H1 (cell line): ENCODE results near the gene ADCY5.

Experiments used
- BRCA1 ChIP-seq: IDR thresholded peaks from 2 replicates; pipeline ENCODE4 v1.6.1; 2012; ENCODE audit warnings: low read depth, low read length, improper control_type of control experiment
- CTCF ChIP-seq, 3 experiments: IDR thresholded peaks; 1 replicate in 2 of 3; 2 replicates in 1 of 3; pipeline versions ENCODE4 v1.5.1 to v1.6.1; 2011; ENCODE audit warnings: low read length in 3 of 3, mild to moderate bottlenecking in 3 of 3, inconsistent platforms in 2 of 3, low read depth in 1 of 3, moderate library complexity in 1 of 3; ENCODE audit not compliant: insufficient read depth in 1 of 3; ENCODE audit errors: control extremely low read depth in 1 of 3
- MAFK ChIP-seq: IDR thresholded peaks from 2 replicates; pipeline ENCODE4 v1.6.1; 2012; ENCODE audit warnings: low read depth, mild to moderate bottlenecking, improper control_type of control experiment, low read length
- POLR2A ChIP-seq, 2 experiments: IDR thresholded peaks; 1 replicate in 1 of 2; 2 replicates in 1 of 2; pipeline ENCODE4 v1.6.1; 2011; ENCODE audit warnings: low read depth in 2 of 2, low read length in 2 of 2, mild to moderate bottlenecking in 2 of 2; ENCODE audit errors: control extremely low read depth in 1 of 2
- RAD21 ChIP-seq, 2 experiments: IDR thresholded peaks in 1 of 2; conservative IDR thresholded peaks in 1 of 2; 2 replicates each; pipeline ENCODE4 v1.6.1; 2011; ENCODE audit warnings: low read depth in 2 of 2, low read length in 2 of 2, improper control_type of control experiment in 1 of 2, inconsistent platforms in 1 of 2, mild to moderate bottlenecking in 1 of 2, moderate library complexity in 1 of 2
- TAF1 ChIP-seq: IDR thresholded peaks from 2 replicates; pipeline ENCODE4 v1.6.1; 2011; ENCODE audit warnings: mild to moderate bottlenecking, low read depth, low read length
- TEAD4 ChIP-seq: IDR thresholded peaks from 2 replicates; pipeline ENCODE4 v1.6.1; 2012; ENCODE audit warnings: low read depth, low read length, inconsistent platforms, mixed read lengths
- USF2 ChIP-seq: IDR thresholded peaks from 2 replicates; pipeline ENCODE4 v1.6.1; 2011; ENCODE audit warnings: low read length, improper control_type of control experiment
- ZNF274 ChIP-seq: IDR thresholded peaks from 2 replicates; pipeline ENCODE4 v1.7.0; 2012; ENCODE audit warnings: low read length, borderline replicate concordance; ENCODE audit errors: extremely low read depth

GRCh38 chr3:123302961-123303360 lies 145.9 kb downstream of the ADCY5 start:
- TF ChIP-seq POLR2A (IDR thresholded peaks at IDR 0.05; ENCODE audit: control extremely low read depth in 1 of 2, low read depth in 2 of 2, low read length in 2 of 2) (no peak), TAF1 (no peak), USF2 (no peak), CTCF (IDR thresholded peaks at IDR 0.05; ENCODE audit: control extremely low read depth in 1 of 3, insufficient read depth in 1 of 3, low read depth in 1 of 3, low read length in 3 of 3) (no peak), RAD21 (IDR thresholded peaks at IDR 0.05 in 1 of 2, conservative IDR thresholded peaks at IDR 0.05 in 1 of 2; ENCODE audit: low read depth in 2 of 2, low read length in 2 of 2) (no peak), TEAD4 (no peak), MAFK (no peak), BRCA1 (no peak), ZNF274 (no peak)
